K562 (cell line): ENCODE results near the gene BASP1. TPM values are rescaled to one million over a fixed set of nuclear protein-coding genes. Genes with fewer than 3 reads are reported as not detected.

Source experiments
- ATAC-seq: fragments of 200-7000 bp; cut with Tn5 transposase; 3 replicates; pipeline ENCODE4 v1.9.1; 2020; ENCODE audit warnings: moderate library complexity
- BruUV-seq: library from RNA; stranded (reverse); fragments of 400-500 nt; replicated peaks from 2 replicates; lab custom pipeline; 2021; lab: Mats Ljungman, UMichigan
- CTCF ChIA-PET: fragments of 300-600 bp; formaldehyde crosslinking; extraction: SDS; loops from one replicate; lab custom pipeline; 2021; ENCODE audit warnings: low intra/inter-chr PET ratio; lab: Yijun Ruan, JAX
- POLR2A ChIA-PET: fragments of 300-600, 350-650 bp; sonication (Branson Sonifier 250); formaldehyde crosslinking; extraction: SDS; loops from one replicate; lab custom pipeline; 2021; ENCODE audit warnings: antibody characterized with exemption, inconsistent platforms; lab: Yijun Ruan, JAX
- DNase-seq, 4 experiments: peaks; one replicate each; pipeline versions ENCODE4 v3.0.0 to v3.0.0-alpha.2; 2011 to 2018; ENCODE audit warnings: low spot score in 3 of 4, mixed read lengths in 3 of 4; ENCODE audit errors: extremely low read depth in 1 of 4
- FAIRE-seq: peaks from 2 replicates; lab custom pipeline; 2011; peaks lifted over from hg19 to GRCh38; lab: Jason Lieb, UNC
- H2AFZ ChIP-seq: 2 replicates; pipeline ENCODE4 v1.6.0; 2011; ENCODE audit warnings: low read depth, low read length, control low read depth, inconsistent platforms
- H3K27ac ChIP-seq: fragments of 200-600 bp; 3 replicates; pipeline ENCODE4 v1.8.0; 2011; ENCODE audit warnings: low read depth, mild to moderate bottlenecking, control low read depth, inconsistent platforms, low read length, moderate library complexity, mixed read lengths; ENCODE audit errors: extremely low read depth
- H3K27me3 ChIP-seq, 2 experiments: fragments of 300-600 bp in 1 of 2; 2 replicates in 1 of 2; 3 replicates in 1 of 2; pipeline versions ENCODE4 v1.6.0 to v1.8.0; 2011; ENCODE audit warnings: inconsistent platforms in 2 of 2, low read length in 2 of 2, mild to moderate bottlenecking in 1 of 2, mixed read lengths in 1 of 2, moderate library complexity in 1 of 2; ENCODE audit not compliant: control insufficient read depth in 2 of 2, insufficient read depth in 2 of 2
- H3K36me3 ChIP-seq: fragments of 300-600 bp; 3 replicates; pipeline ENCODE4 v1.8.0; 2011; ENCODE audit warnings: mild to moderate bottlenecking, low read length, inconsistent platforms; ENCODE audit not compliant: control insufficient read depth, insufficient read depth
- H3K4me1 ChIP-seq, 2 experiments: fragments of 200-600 bp in 1 of 2; replicated peaks in 1 of 2; 2 replicates in 1 of 2; 3 replicates in 1 of 2; pipeline versions ENCODE4 v1.5.1 to v1.8.0; 2011; ENCODE audit warnings: inconsistent platforms in 2 of 2, low read length in 2 of 2, mild to moderate bottlenecking in 1 of 2, mixed read lengths in 1 of 2, moderate library complexity in 1 of 2; ENCODE audit not compliant: control insufficient read depth in 2 of 2, insufficient read depth in 2 of 2
- H3K4me2 ChIP-seq: 2 replicates; pipeline ENCODE4 v1.6.1; 2011; ENCODE audit warnings: low read length, control low read depth, inconsistent platforms, mixed read lengths; ENCODE audit not compliant: insufficient read depth
- H3K4me3 ChIP-seq: fragments of 200-600 bp; sonication (generic), shearing (Covaris generic); 2 replicates; pipeline ENCODE4 v1.5.1; 2016; ENCODE audit warnings: control low read depth, inconsistent platforms
- H3K79me2 ChIP-seq: fragments of 200-600 bp; 3 replicates; pipeline ENCODE4 v1.8.0; 2011; ENCODE audit warnings: low read length, inconsistent platforms; ENCODE audit not compliant: control insufficient read depth, insufficient read depth
- H3K9ac ChIP-seq, 2 experiments: 2 replicates each; pipeline versions ENCODE4 v1.6.0 to v1.6.1; 2011; ENCODE audit warnings: low read depth in 2 of 2, low read length in 2 of 2, control low read depth in 1 of 2, inconsistent platforms in 1 of 2, mild to moderate bottlenecking in 1 of 2, mixed read lengths in 1 of 2; ENCODE audit not compliant: insufficient read depth in 1 of 2
- H3K9me1 ChIP-seq: one replicate; pipeline ENCODE4 v1.6.0; 2011; ENCODE audit warnings: inconsistent platforms, mild to moderate bottlenecking, low read length, moderate library complexity; ENCODE audit not compliant: control insufficient read depth, insufficient read depth
- H3K9me3 ChIP-seq: replicated peaks from 2 replicates; pipeline ENCODE4 v1.5.1; 2011; ENCODE audit warnings: low read depth, low read length, inconsistent platforms; ENCODE audit not compliant: control insufficient read depth, insufficient read depth
- H4K20me1 ChIP-seq: replicated peaks from 2 replicates; pipeline ENCODE4 v1.6.1; 2011; ENCODE audit warnings: low read length, inconsistent platforms, mixed read lengths; ENCODE audit not compliant: control insufficient read depth, insufficient read depth
- BDP1 ChIP-seq: IDR thresholded peaks from 3 replicates; pipeline ENCODE4 v1.6.1; 2011; ENCODE audit not compliant: insufficient read length, insufficient read depth
- HDAC3 ChIP-seq: fragments of 450-650 bp; IDR thresholded peaks from 2 replicates; pipeline ENCODE4 v1.6.1; 2018; ENCODE audit warnings: borderline replicate concordance, mild to moderate bottlenecking, moderate library complexity; ENCODE audit not compliant: partially characterized antibody
- LARP7 ChIP-seq: fragments of 450-650 bp; IDR thresholded peaks from 2 replicates; pipeline ENCODE4 v1.6.1; 2016
- MBD1 ChIP-seq: fragments of 250-450 bp; sonication (Bioruptor Pico); IDR thresholded peaks from 2 replicates; pipeline ENCODE4 v1.8.0; 2022; ENCODE audit warnings: inconsistent platforms
- MECOM ChIP-seq: fragments of 250-450 bp; sonication (Bioruptor Pico); IDR thresholded peaks from 2 replicates; pipeline ENCODE4 v1.8.0; 2022; ENCODE audit warnings: inconsistent platforms
- NR0B1 ChIP-seq: fragments of 450-650 bp; IDR thresholded peaks from one replicate; pipeline ENCODE4 v1.6.1; 2018; ENCODE audit warnings: mild to moderate bottlenecking, moderate library complexity; ENCODE audit not compliant: partially characterized antibody
- RBM22 ChIP-seq: fragments of 200-400 bp; formaldehyde crosslinking; IDR thresholded peaks from 2 replicates; pipeline ENCODE4 v1.6.1; 2018; ENCODE audit warnings: low read length, low read depth; ENCODE audit not compliant: poor library complexity, severe bottlenecking
- U2AF2 ChIP-seq: fragments of 200-400 bp; formaldehyde crosslinking; optimal IDR thresholded peaks from 2 replicates; pipeline ENCODE3; 2017; ENCODE audit warnings: low read depth, mild to moderate bottlenecking, low read length
- ZNF197 ChIP-seq: fragments of 200-800 bp; sonication (Bioruptor generic); IDR thresholded peaks from 2 replicates; pipeline ENCODE4 v1.6.1; 2016; ENCODE audit warnings: low read depth, missing genetic modification characterization, missing compliant biosample characterization
- ZNF280B ChIP-seq: fragments of 250-450 bp; sonication (Bioruptor Pico); IDR thresholded peaks from 2 replicates; pipeline ENCODE4 v1.5.1; 2021; ENCODE audit warnings: mild to moderate bottlenecking
- ZNF780A ChIP-seq: fragments of 250-450 bp; sonication (Bioruptor Pico); IDR thresholded peaks from 2 replicates; pipeline ENCODE4 v1.5.0; 2021; ENCODE audit warnings: mild to moderate bottlenecking
- WGBS: fragments of 100-300 bp; shearing (Covaris generic); methylation state at CpG from one replicate; pipeline ENCODE4 v1.1.6; 2016; ENCODE audit warnings: low coverage, mixed read lengths; ENCODE audit not compliant: insufficient coverage; ENCODE audit errors: missing lambda C conversion rate; 5-methylcytosine and 5-hydroxymethylcytosine counted together
- in situ Hi-C: fragments of 300-500 bp; cut with MboI; formaldehyde crosslinking; loops from 4 replicates; pipeline ENCODE4 v1.15.0; 2018; ENCODE audit warnings: inconsistent platforms, mixed read lengths
- intact Hi-C: fragments of 100-400 bp; cut with micrococcal nuclease; formaldehyde crosslinking; loops from 2 replicates; pipeline ENCODE4 v1.14.2; 2022
- polyA plus RNA-seq, 8 experiments: library from polyadenylated mRNA; depleted of rRNA in 4 of 8; stranded (reverse) in 5 of 8; unstranded in 3 of 8; fragments of >200 nt; fragmentation: Nextera tagmentation in 2 of 8; fragmentation: Illumina TruSeq in 1 of 8; extraction: Ambion mirVana in 2 of 8; extraction: Trizol in 1 of 8; gene quantifications; 2 replicates each; pipeline versions ENCODE4 v1.2.1 to v1.2.3, GENCODE V29; 2011 to 2014; ENCODE audit warnings: inconsistent platforms in 1 of 8, missing spikeins in 1 of 8
- total RNA-seq, 7 experiments: library from RNA; depleted of rRNA in 6 of 7; stranded (reverse); fragments of >200 nt in 6 of 7; fragmentation: Illumina TruSeq in 2 of 7; extraction: Trizol in 2 of 7; gene quantifications; 2 replicates each; pipeline versions ENCODE4 v1.2.1 to v1.2.3, GENCODE V29; 2011 to 2021; ENCODE audit warnings: low replicate concordance in 1 of 7

BASP1 gene
- total and polyA plus RNA-seq, 9 of the 15 experiments (the other 6 are each of a cell fraction or from before 2014, with no cell fraction given), result 0.22 TPM; not detected in 8

- WGBS, result 1% methylated on average over 12 of the region's 12 CpGs
- intact Hi-C loops, result no loop called here
- BruUV-seq, result no TSS peak
These were observed 75.1 kb downstream of the BASP1 start for GRCh38 chr5:17292434-17293015.

GRCh38 chr5:17294639-17295311 lies 77.3 kb downstream of the BASP1 start:
- no peaks in the 10 kb centered on the region for H3K9me3 ChIP-seq
- CTCF ChIA-PET, result no interaction called here
- BruUV-seq, result no TSS peak
- in situ Hi-C loops, result no loop called here
- H3K4me2 ChIP-seq, result no peak overlapping the region
- no peak overlapping the region for H3K9ac ChIP-seq
- H3K79me2 ChIP-seq, result no peaks in the 10 kb centered on the region
- no peak overlapping the region for H3K27ac ChIP-seq
- POLR2A ChIA-PET, result interaction anchor here (0.6 kb wide), 2 partner anchors 717 to 1188 kb away, joined by 3 read pairs; no protein-coding TSS in a partner anchor
- FAIRE-seq (no peak), ATAC-seq (no peak), DNase-seq (no peak)
- no peaks in the 10 kb centered on the region for H3K9me1 ChIP-seq
- no peaks in the 10 kb centered on the region; a peak in 1 of 5 replicates for H3K27me3 ChIP-seq
- no peaks in the 10 kb centered on the region for H3K36me3 ChIP-seq
- intact Hi-C loops, result no loop called here
- H2AFZ ChIP-seq, result no peak overlapping the region
- 2% methylated on average over 8 of the region's 8 CpGs for WGBS
- no peaks in the 10 kb centered on the region for H4K20me1 ChIP-seq
- H3K4me1 ChIP-seq, result no peaks in the 10 kb centered on the region; a peak in 1 of 5 replicates
- no peak overlapping the region for H3K4me3 ChIP-seq
- no peak for TF ChIP-seq NR0B1
- no peak for TF ChIP-seq LARP7
- TF ChIP-seq BDP1, result no peak
- TF ChIP-seq HDAC3, result no peak
- no peak for TF ChIP-seq MBD1 (CRISPR knock-in tag)
- TF ChIP-seq U2AF2, result no peak
- TF ChIP-seq ZNF280B (CRISPR knock-in tag), result no peak
- TF ChIP-seq MECOM (CRISPR knock-in tag), result no peak

More at GRCh38 chr5:17292434-17293015, 75.1 kb downstream of the BASP1 start:
- no peaks in the 10 kb centered on the region for H3K9me3 ChIP-seq
- ATAC-seq (no peak), FAIRE-seq (no peak), DNase-seq (no peak)
- ChIA-PET POLR2A (no interaction called here), CTCF (no interaction called here)
- in situ Hi-C loops, result no loop called here
- TF ChIP-seq ZNF780A (no peak), RBM22 (no peak), ZNF197 (CRISPR knock-in tag) (no peak)
- H3K4me3 ChIP-seq, result no peak overlapping the region
- no peak overlapping the region for H2AFZ ChIP-seq
- H3K4me1 ChIP-seq, result no peaks in the 10 kb centered on the region; a peak in 1 of 5 replicates
- no peak overlapping the region for H3K9ac ChIP-seq
- no peak overlapping the region for H3K4me2 ChIP-seq
- no peaks in the 10 kb centered on the region; a peak in 1 of 5 replicates for H3K27me3 ChIP-seq
- no peaks in the 10 kb centered on the region for H3K79me2 ChIP-seq
- no peaks in the 10 kb centered on the region for H4K20me1 ChIP-seq
- no peaks in the 10 kb centered on the region for H3K9me1 ChIP-seq
- no peaks in the 10 kb centered on the region for H3K36me3 ChIP-seq
- H3K27ac ChIP-seq, result no peak overlapping the region
